ENCODE data around the gene KRTAP10-6.
"Not testable (repeated sequence)": the region's sequence is repeated elsewhere in the genome, so short reads cannot be mapped to it uniquely, and the experiment has no call there.

KRTAP10-6 gene

DNA sequence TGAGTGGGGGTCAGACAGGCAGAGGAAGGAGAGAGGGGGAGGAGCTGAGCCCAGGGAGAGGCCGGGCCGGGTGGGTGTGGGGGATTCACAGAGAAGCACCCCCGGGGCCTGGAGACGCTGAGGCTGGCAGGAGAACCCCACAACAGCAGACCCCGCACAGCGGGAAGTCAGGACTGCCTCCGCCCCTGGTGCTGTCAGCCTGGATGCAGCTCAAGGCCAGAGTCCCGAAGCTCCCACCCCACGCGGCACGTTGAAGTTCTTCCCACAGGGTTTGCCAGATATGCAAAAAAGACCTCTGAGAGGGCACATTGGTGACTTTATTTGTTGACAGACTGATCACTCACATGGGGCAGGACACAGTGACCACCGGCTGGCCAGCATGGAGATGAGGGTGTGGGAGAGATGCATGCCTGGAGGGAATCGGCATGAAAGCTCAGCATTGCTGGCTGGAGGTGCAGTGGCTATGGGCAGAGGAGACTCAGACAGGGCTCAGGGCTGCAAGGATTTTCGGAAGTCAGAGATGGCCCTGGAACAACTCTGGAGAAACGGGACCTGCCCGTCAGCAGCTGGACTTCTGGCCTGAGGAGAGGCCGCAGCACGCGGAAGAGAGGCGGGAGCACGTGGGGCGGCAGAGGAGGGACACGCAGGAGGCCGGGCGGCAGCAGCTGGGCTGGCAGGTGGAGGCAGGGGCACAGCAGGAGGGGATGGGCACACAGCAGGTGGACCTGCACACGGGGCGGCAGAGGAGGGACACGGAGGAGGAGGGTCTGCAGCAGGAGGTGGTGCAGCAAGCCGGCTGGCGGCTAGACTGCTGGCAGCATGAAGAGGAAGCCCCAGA is 34.6 kb downstream of the KRTAP10-6 start:
- no peak for DNase-seq

DNA sequence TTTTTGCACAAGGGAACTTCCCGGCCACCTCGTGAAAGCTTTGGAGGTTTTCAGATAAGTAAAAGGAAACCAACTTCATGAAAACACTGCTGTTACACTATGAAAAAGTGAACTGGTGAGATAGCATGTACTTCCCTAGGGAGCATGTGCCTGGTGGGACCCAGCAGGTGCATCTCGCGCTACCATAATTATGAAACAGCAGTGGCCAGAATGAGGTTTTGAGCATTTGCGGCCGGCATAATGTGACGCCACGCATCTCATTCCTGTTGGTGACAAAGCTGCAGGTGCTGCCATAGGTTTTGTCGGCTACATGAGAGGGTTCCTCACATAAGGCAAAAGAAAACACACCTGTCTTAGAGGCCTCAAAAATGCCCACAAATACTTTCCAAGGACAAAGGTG is 35.4 kb downstream of the KRTAP10-6 start:
- DNase-seq = no peak

DNA sequence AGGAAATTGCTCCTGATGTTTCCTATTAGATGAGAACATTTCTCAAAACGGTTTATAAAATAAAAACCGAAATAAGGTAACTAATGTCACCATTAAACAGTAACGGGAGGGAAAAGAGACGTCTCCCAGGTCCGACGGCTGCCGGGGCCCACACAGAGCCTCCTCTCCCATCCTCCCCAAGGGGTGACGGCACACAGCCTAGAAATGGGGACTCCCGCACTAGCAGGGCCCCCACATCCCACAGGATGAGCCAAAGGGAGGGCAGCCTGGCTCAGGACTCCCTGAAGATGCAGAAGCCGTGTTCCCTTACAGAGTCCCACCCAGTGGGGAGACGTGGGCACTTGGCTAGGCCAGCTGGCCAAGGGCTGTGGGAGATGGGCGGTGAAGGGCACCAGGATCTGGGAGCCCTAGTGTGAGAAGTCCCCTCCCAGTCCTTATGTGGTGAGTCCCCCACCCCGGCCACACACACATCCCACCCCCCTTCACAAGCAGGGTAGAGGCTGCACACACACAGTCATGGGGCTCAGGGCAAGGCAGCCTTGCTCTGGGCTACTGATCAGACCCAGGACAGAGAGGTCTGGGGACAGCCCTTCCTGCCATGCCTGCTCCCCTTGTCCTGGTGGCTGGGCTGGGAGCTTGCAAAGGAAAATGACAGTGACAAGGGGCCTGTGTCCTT is 37.0 kb downstream of the KRTAP10-6 start:
- DNase-seq = no peak

DNA sequence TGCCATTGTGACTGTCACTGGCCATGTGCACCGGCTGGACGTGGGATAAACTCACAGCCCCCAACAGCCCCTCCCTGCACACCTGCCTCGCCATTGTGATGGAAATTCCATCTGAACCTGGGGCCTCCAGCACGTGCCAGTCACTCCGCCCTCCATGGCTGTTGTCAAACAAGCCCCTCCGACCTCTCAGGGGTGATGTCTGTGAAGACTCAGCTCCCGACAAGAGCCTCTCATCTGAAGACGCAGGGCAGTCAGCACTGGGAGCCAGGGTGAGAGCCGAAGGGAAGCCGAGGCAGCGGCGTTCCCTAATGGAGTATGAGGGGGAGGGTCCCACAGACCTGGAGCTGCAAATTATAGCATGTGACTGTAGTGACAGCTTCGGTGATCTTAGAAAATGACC is 39.6 kb downstream of the KRTAP10-6 start:
- no peak for DNase-seq

DNA sequence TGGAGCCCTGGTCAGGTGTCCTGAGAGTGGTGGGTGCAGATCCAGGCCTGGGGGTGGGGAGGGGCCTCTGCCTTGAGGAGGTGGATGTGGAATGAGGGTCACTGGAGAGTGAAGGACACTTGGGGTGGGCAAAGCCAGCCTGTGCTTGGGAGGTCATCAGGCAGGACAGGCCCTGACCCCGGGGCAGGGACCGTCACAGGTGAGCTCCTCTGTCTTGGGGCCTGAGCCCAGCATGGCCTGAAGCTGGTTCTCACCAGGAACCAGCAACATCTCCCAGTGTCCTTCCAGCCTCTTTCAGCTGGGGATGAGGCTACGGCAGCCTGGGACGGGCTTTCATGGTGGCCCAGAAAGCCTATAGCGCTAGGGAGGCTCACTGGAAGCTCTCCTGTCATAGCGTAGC is 40.2 kb downstream of the KRTAP10-6 start:
- no peak for DNase-seq

DNA sequence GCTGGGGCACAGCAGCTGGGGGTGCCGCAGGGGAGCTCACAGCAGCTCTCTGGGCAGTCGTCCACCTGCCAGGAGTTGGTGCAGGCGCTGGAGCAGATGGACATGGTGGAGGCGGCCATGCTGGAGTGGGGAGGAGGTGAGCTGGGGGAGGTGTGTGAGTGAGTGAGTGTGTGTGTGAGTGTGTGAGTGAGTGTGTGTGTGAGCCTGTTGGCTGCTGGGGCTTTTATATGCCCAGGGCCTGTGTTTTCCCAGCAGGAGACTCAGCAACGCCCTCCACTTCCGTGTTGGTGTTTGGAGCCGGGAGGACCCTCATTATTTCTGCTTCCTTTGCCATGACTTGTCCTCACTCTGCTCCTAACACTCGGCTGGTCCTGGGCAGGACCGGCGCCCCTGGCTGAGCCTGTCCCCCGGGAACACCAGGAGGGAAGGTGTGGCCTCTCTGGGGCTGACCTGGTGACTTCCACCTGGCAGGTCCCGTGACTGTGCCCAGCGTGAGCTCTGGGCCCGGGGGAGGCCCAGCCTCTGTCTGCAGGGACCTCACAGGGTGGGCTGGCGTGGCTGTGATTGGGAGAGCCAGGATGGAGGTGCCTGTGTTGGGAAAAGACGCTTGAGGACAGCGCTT is 40.9 kb downstream of the KRTAP10-6 start, which contains the start of gene KRTAP10-2:
TSS of gene KRTAP10-2 (minus strand) at position 166 of the 622 bp plus-strand sequence. CDS start at position 119, 47 bp downstream.
- no peak for DNase-seq

DNA sequence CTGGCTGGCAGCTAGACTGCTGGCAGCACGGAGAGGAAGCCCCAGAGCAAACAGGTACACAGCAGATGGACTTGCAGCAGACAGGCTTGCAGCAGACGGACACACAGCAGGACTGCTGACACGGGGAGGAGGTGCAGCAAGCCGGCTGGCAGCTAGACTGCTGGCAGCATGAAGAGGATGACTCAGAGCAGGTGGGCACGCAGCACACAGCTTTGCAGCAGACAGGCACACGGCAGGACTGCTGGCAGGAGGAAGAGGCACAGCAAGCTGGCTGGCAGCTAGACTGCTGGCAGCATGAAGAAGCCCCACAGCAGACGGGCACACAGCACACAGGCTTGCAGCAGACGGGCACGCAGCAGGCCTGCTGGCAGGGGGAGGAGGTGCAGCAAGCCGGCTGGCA is 41.5 kb downstream of the KRTAP10-6 start:
- DNase-seq = no peak

DNA sequence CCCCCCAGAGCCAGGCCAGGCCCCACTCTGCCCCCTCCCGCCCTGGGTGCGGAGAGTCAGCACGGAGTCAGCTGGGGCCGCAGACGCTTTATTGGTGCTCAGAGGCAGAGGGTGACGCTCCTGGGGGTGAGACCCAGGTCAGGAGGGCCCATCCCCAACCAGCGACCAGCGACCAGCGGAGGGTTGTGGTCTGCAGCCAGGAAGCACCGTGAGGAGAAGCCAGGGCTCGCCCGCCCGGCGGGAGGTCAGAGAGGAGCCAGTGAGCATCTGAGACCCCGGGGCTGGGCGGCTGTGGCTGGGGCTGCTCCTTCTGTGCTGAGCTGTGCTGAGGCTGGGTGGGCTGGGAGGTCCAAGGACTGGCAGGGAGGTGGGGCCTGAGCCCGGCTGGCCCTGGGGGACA is 42.0 kb downstream of the KRTAP10-6 start:
- DNase-seq = not testable (repeated sequence)

DNA sequence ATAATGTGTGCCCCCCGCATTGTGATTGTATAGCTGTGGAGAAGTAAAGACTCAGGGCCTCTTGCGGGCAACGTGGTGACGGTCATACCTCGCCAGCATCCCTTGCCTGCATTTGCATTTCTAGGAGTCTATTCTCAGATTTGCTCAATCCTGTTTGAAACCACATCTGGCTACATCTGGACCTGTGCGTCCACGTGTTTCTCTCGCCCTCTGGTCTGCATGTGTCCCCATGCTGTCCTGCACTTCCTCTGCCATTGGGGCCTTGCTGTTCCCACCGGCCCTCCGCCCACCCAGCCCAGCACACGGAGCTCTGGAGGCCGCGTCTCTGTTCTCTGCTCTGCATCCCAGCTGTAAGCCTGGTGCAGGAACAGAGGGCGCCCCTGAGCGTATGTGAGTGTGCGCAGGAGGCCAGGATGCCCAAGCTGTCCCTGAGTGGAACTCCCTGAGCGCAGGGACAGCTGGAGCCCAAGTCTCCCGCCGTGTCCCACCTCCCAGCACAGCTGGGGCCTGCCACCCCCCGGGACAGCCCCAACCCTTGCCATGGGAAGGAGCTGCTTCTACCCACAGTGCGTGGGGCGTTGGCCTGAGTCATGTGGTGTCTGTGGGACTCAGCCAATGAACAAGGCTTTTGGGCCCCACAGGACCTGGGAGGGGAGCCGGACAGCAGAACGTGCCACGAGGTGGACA is 42.6 kb downstream of the KRTAP10-6 start:
- no peak for DNase-seq

DNA sequence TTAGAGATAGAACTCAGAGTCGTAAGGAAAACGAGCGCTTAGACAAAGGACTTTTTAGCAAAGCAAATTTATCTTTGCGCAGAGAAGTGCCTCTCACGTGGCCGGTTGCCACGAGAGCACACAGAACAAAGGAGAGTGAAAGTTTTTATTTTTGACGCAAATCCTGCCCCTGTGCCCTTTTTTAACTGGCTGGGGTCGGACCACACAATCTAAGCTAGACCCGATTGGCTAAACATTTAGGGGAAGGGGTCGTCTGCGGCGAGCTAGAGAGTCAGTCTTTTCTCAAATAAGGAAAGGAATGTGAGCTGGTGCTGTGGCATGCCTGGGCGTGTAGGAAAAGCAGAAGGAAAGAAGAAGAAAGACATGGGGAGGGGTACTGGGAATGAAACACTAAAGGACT is 43.4 kb downstream of the KRTAP10-6 start:
- DNase-seq = no peak

DNA sequence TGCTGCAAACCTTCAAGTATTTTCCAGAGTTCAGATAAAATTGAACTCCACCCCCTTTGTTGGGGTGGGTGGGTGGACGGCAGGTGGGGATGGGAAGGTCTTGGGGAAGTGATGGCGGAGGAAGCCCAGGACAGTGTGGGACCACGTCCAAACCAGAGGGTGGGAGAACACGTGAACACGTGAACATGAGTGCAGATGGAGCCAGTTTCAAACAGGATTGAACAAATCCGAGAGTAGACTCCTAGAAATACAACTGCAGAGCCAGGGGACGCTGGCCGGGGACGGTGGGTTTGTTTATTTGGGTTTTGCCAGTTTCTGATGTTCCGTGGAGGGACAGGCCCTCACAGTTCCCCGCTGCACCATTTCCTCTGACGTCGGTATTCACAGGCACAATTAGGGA is 43.9 kb downstream of the KRTAP10-6 start:
- DNase-seq = no peak

DNA sequence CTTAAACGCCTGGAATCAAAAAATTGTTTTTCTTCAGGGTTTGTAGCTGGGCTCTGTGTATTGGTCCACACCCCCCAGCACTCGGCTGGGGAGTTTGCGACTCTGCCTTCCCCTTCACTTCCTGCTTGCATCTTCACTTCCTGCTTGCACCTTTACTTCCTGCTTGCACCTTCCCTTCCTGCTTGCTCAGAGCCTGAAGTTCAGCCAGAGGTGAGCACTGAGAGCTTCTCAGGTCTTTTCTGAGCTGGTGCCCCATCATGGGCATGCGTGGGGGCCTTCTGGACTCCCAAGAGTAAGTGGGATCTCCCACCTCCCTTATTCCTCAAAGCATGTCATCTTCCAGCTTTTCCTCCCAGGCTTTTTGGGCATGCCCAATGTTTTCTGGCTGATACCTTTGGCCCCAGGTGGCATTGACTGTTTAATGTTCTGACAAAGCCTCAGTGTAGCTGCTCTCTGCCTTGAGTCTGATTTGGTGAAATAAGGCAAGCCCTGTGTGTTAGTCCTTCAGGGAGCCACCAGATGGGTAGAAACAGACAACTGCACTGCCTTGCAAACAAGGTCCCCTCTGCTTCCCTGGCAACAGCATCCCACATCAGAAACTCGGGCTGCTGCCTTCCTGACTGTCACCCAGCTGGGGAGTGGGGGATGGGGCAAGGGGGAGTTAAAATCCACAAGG is 44.5 kb downstream of the KRTAP10-6 start:
- DNase-seq = no peak

DNA sequence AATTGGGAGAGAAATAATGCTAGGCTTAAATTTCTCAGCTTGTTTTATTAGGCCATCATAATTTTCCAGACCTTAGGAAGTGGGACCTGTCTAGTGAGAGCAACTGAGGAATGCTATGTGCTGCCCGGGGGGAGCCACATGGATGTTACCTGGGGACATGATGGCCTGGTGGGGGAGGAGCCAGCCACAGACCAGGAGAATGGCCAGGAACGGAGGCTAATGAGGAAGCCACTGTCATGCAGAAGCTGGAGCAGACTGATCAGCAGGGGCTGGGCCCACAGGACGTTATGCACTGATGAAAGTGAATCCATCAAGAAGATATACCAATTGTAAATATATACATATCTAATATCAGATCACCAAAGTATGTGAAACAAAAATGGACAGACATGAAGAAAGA is 47.7 kb downstream of the KRTAP10-6 start:
- no peak for DNase-seq

DNA sequence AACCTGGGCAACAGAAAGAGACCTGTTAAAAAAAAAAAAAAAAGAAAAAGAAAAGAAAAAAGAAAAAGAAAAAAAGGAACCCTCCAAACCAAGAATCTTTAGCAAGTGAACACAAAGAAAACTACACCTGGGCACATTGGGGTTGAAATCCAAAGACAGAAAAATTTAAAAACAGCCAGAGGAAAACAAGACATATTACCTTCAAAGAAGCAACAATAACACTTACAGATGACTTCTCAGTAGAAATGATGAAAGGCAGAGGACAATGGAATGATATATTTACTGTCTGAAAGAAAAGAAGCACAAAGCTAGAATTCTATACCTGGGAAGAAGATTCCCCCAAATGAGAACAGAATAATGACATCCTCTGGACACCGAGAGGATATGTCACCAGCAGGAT is 49.6 kb downstream of the KRTAP10-6 start:
- DNase-seq = no peak
